Pancreas (tissue), 10 donors: ENCODE data around the gene HTR2B. TPM values are rescaled to one million over a fixed set of nuclear protein-coding genes. Genes with fewer than 3 reads are reported as not detected.
A peak's percentile ranks its signal among the peaks of the same experiment; 100 is the strongest.

Experiments used
- ATAC-seq, 4 donors: fragments of 200-7000 bp; cut with Tn5 transposase; one replicate each; pipeline versions ENCODE4 v1.8.0 to v1.9.1; 2020; ENCODE audit warnings: mild to moderate bottlenecking in 4 of 4, moderate library complexity in 4 of 4
- DNase-seq, 6 donors: peaks; one replicate each; pipeline ENCODE4 v3.0.0-alpha.2; 2020
- FAIRE-seq: peaks from 2 replicates; lab custom pipeline; 2012; peaks lifted over from hg19 to GRCh38; lab: Jason Lieb, UNC
- H3K27ac ChIP-seq, 4 donors: fragments of 200-600 bp; sonication (generic); 1 replicate in 3 of 4; 2 replicates in 1 of 4; pipeline versions ENCODE4 v1.5.0 to v1.8.0; 2020
- H3K27me3 ChIP-seq, 4 donors: fragments of 200-600 bp; one replicate each; pipeline ENCODE4 v1.8.0; 2021
- H3K36me3 ChIP-seq, 3 donors: fragments of 200-600 bp; sonication (generic) in 1 of 3; one replicate each; pipeline versions ENCODE4 v1.5.0 to v1.8.0; 2020 to 2021
- H3K4me1 ChIP-seq, 3 donors: fragments of 200-600 bp; one replicate each; pipeline ENCODE4 v1.8.0; 2021
- H3K4me3 ChIP-seq, 4 donors: fragments of 200-600 bp; sonication (generic) in 2 of 4; one replicate each; pipeline versions ENCODE4 v1.5.0 to v1.8.0; 2020 to 2021
- H3K9me3 ChIP-seq, 4 donors: fragments of 200-600 bp; one replicate each; pipeline ENCODE4 v1.8.0; 2021
- CTCF ChIP-seq, 4 donors: fragments of 200-600 bp; sonication (generic) in 3 of 4; IDR thresholded peaks; one replicate each; pipeline versions ENCODE4 v1.5.0 to v1.8.0; 2021; ENCODE audit warnings: antibody characterized with exemption in 4 of 4
- WGBS, 2 donors: extraction: QIAGEN DNeasy Blood & Tissue Kit; methylation state at CpG; one replicate each; pipeline ENCODE4 v1.1.7; 2013; 5-methylcytosine and 5-hydroxymethylcytosine counted together
- intact Hi-C, 3 donors: fragments of 100-400 bp; cut with DNase I; formaldehyde crosslinking; loops; one replicate each; pipeline versions ENCODE4 v1.11.1 to v1.14.2; 2022
- polyA plus RNA-seq, 2 donors: library from polyadenylated mRNA; stranded (reverse); fragments of 200-250 nt; gene quantifications; one replicate each; pipeline ENCODE4 v1.2.3, GENCODE V29; 2013
- total RNA-seq, 6 donors: library from RNA; stranded (reverse); fragmentation: NEBNext Ultra II Directional in 4 of 6; extraction: Animal tissue kit (Norgen Biotek cat#: 25700) in 4 of 6; gene quantifications; one replicate each; pipeline versions ENCODE4 v1.2.1 to v1.2.4, GENCODE V29; 2021 to 2023
- donor health status: healthy with polysubstance abuse.
- donor health status: DM: no; HTN: no; CAD: no; lungs with moderate emphysema.
- donor health status: DM: no; HTN: no; CAD: no.
- donor health status: control.
- donor health status: control.
- donor health status: Bipolar disorder and iron deficiency.
- donor health status: DM: yes; HTN: yes; CAD: no.
- donor health status: DM: no; HTN: no; CAD: no.
- donor health status: DM: no; HTN: no; CAD: no.
- donor health status: DM: yes; HTN: yes; CAD: no.

HTR2B gene
- total and polyA plus RNA-seq, 8 donors = 0.08 to 0.78 (median 0.11) TPM; not detected in 1

GRCh38 chr2:231115651-231116050 is 9.2 kb downstream of the HTR2B start:
- no peaks in the 10 kb centered on the region for H3K9me3 ChIP-seq
- no peak for ATAC-seq
- WGBS, 2 donors = 90 to 94% methylated on average over 2 of the region's 2 CpGs
- H3K4me3 ChIP-seq = no peak overlapping the region
- H3K4me1 ChIP-seq = peaks cover 0 to 4% (median 0%) of the 10 kb centered on the region in 3 donors
- no peak for DNase-seq
- no peak overlapping the region for H3K27ac ChIP-seq
- H3K36me3 ChIP-seq = no peaks in the 10 kb centered on the region
- no peaks in the 10 kb centered on the region for H3K27me3 ChIP-seq
- no peak for TF ChIP-seq CTCF (IDR thresholded peaks at IDR 0.05)
- intact Hi-C loops = no loop called here
- FAIRE-seq = no peak

GRCh38 chr2:231113489-231113888 is 11.4 kb downstream of the HTR2B start:
- Histone ChIP-seq H3K9me3 (no peaks in the 10 kb centered on the region), H3K36me3 (no peaks in the 10 kb centered on the region), H3K27ac (no peak overlapping the region), H3K27me3 (no peaks in the 10 kb centered on the region), H3K4me1 (no peaks in the 10 kb centered on the region), H3K4me3 (no peak overlapping the region)
- intact Hi-C loops = no loop called here
- no peak for TF ChIP-seq CTCF (IDR thresholded peaks at IDR 0.05)
- ATAC-seq (no peak), DNase-seq (no peak), FAIRE-seq (no peak)
- WGBS, 2 donors = 93% methylated on average over 5 of the region's 5 CpGs

GRCh38 chr2:231111987-231112386 is 12.9 kb downstream of the HTR2B start:
- ATAC-seq (no peak), DNase-seq (no peak), FAIRE-seq (no peak)
- Histone ChIP-seq H3K27me3 (no peaks in the 10 kb centered on the region), H3K4me1 (no peaks in the 10 kb centered on the region), H3K27ac (no peak overlapping the region), H3K4me3 (no peak overlapping the region), H3K36me3 (no peaks in the 10 kb centered on the region), H3K9me3 (no peaks in the 10 kb centered on the region)
- WGBS, 2 donors = 89 to 100% methylated on average over 1 of the region's 1 CpG
- intact Hi-C loops = no loop called here
- TF ChIP-seq CTCF (IDR thresholded peaks at IDR 0.05) = no peak

GRCh38 chr2:231110551-231110950 is 14.3 kb downstream of the HTR2B start:
- H3K9me3 ChIP-seq = no peaks in the 10 kb centered on the region
- peak; percentile 9 for FAIRE-seq
- no peak overlapping the region for H3K4me3 ChIP-seq
- no peaks in the 10 kb centered on the region for H3K36me3 ChIP-seq
- H3K27ac ChIP-seq = no peak overlapping the region
- WGBS, 2 donors = 83 to 85% methylated on average over 1 of the region's 1 CpG
- no peaks in the 10 kb centered on the region for H3K27me3 ChIP-seq
- intact Hi-C loops = no loop called here
- TF ChIP-seq CTCF (IDR thresholded peaks at IDR 0.05) = no peak
- DNase-seq = no peak
- H3K4me1 ChIP-seq = no peaks in the 10 kb centered on the region
- peak in 1 of 4 donors; percentile 15 for ATAC-seq

GRCh38 chr2:231104115-231104713 is 20.6 kb downstream of the HTR2B start:
- H3K9me3 ChIP-seq = no peaks in the 10 kb centered on the region
- peaks cover 0 to 13% (median 0%) of the 10 kb centered on the region in 3 donors for H3K36me3 ChIP-seq
- no peaks in the 10 kb centered on the region for H3K4me1 ChIP-seq
- DNase-seq (peak in 3 of 6 donors; percentile 21 to 62 (median 26)), ATAC-seq (peak; percentile 72 to 95 (median 92)), FAIRE-seq (peak; percentile 97)
- H3K27ac ChIP-seq = no peak overlapping the region
- peak; percentile 12 to 63 (median 56) for TF ChIP-seq CTCF (IDR thresholded peaks at IDR 0.05)
- whole genome bisulfite sequencing, 2 donors = 11 to 17% methylated on average over 3 of the region's 3 CpGs
- H3K27me3 ChIP-seq = no peaks in the 10 kb centered on the region
- intact Hi-C loops = no loop called here
- no peak overlapping the region for H3K4me3 ChIP-seq
